OCI-LY1 (cell line): ENCODE measurements around the gene PPM1B.

ENCODE experiments used
- CTCF ChIP-seq: fragments of 200-600 bp; sonication (generic), shearing (Covaris generic); IDR thresholded peaks from 2 replicates; pipeline ENCODE4 v1.5.1; 2017; ENCODE audit warnings: mild to moderate bottlenecking, antibody characterized with exemption, low read length, moderate library complexity, mixed read lengths
- EZH2 ChIP-seq: fragments of 200-600 bp; sonication (generic), shearing (Covaris generic); IDR thresholded peaks from 2 replicates; pipeline ENCODE4 v1.8.0; 2017; ENCODE audit warnings: borderline replicate concordance, mixed run types, mild to moderate bottlenecking, antibody characterized with exemption, low read length, moderate library complexity, mixed read lengths

- TF ChIP-seq CTCF (no peak), EZH2 (no peak)
Observed at GRCh38 chr2:44269831-44270230, 101.2 kb downstream of the PPM1B start.
